ENCODE data around the gene PALM3.
A peak's percentile ranks its signal among the peaks of the same experiment; 100 is the strongest.

PALM3 gene, protein sequence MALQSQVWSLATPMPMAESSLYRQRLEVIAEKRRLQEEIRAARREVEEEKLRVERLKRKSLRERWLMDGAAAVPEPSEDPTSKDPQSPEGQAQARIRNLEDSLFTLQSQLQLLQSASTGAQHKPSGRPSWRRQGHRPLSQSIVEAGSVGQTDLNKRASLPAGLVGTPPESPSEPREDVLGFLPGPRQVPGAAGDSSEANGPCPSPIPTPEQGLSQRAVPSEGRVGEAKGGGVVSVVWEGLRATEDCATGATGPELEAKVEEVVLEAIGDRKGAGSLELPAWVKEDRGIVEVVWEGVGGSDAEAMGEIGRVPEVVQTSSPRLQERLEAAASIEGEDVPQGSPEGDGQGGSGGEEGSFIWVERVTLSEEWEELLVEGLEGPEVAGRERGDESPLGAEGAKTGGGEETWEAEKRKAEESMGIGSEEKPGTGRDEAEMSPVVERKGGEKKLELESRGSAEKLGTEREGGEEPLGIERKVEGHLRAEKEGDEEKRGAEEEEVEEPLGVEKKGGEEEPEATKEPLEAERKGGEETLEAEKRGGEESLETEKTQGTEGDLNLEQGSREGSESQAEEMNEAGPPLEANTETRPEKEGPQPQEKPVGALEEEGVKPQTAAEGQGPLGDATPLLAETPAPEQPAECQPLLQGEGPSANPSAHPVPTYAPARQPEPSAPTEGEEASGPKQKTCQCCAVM

GRCh38 chr19:14061751-14062557 is at the start of gene PALM3:
Gene PALM3 (minus strand): TSS chr19:14062076. CDS start chr19:14061980, 96 bp downstream.
- no peak for DNase-seq
- no peak for TF ChIP-seq POLR2A (IDR thresholded peaks at IDR 0.05; ENCODE audit: low read length)

DNA sequence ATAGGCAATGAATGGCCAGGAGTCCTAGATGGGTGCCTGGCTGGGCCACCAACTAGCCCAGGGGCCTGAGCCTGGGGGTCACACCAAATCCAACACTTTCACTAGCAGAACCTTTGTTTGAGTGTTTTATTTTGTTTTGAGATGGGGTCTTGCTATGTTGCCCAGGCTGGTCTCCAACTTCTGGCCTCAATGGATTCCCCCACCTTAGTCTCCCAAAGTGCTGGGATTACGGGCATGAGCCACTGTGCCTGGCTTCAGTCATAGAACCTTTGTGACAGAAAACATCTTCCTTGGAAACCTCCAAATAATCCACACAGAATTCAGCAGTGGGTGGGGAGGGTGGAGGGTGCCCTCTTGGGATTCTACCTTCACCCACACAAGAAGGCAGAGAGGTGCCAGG is 49.6 kb upstream of the PALM3 start:
- TF ChIP-seq POLR2A (IDR thresholded peaks at IDR 0.05; ENCODE audit: low read length) (no peak), GATA1 (IDR thresholded peaks at IDR 0.05; ENCODE audit: low read depth, low read length) (no peak)

GRCh38 chr19:14110650-14111049 is 48.8 kb upstream of the PALM3 start:
- TF ChIP-seq GATA1 (IDR thresholded peaks at IDR 0.05; ENCODE audit: low read depth, low read length) (no peak), POLR2A (IDR thresholded peaks at IDR 0.05; ENCODE audit: low read length) (no peak)
- DNase-seq, result no peak

More for the DNA sequence above, 49.6 kb upstream of the PALM3 start:
- DNase-seq, result no peak

GRCh38 chr19:14107581-14108461 is 45.9 kb upstream of the PALM3 start:
- no peak for DNase-seq
- TF ChIP-seq GATA1 (IDR thresholded peaks at IDR 0.05; ENCODE audit: low read depth, low read length) (no peak), POLR2A (IDR thresholded peaks at IDR 0.05; ENCODE audit: low read length) (no peak)

- TF ChIP-seq POLR2A (IDR thresholded peaks at IDR 0.05; ENCODE audit: low read length) (no peak), GATA1 (IDR thresholded peaks at IDR 0.05; ENCODE audit: low read depth, low read length) (no peak)
- DNase-seq, result no peak
These were observed 45.0 kb upstream of the PALM3 start for GRCh38 chr19:14106840-14107239.

DNA sequence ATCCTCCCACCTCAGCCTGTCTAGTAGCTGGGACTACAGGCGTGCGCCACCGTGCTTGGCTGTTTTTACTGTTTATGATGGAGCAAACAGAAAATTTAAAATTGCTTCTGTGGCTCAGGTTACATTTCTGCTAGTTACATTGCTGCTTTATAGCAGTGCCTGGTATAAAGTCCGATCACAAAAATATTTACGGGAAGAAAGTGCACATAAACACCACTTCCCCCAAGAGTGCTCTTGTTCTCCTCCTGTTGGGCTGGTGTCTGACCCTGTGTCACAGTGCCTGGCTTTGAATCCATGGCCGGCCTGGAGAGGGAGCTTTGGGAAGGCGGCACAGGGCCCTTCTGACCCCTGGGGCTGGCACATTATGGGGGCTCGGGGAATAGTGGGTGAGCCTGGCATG is 43.8 kb upstream of the PALM3 start:
- TF ChIP-seq POLR2A (IDR thresholded peaks at IDR 0.05; ENCODE audit: low read length), result no peak
- TF ChIP-seq GATA1 (IDR thresholded peaks at IDR 0.05; ENCODE audit: low read depth, low read length), result no peak
- no peak for DNase-seq

DNA sequence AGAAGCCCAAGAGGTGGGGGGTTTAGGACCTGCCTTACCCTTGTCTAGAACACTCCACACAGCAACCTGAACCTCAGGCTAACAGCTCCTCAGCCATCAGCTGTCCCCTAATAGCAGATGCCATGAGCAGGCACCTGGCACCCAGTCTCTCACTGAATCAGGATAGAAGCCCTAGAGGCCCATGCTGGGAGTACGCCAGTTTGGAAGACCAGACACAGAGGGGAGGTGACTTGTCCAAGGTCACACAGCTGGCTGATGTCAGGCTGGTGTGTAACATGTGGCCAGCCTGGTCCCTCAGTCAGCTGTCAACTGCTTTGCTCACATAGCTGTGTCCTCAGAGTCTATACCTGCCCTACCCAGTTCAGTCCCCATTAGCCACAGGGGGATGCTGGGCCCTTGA is 41.4 kb upstream of the PALM3 start:
- DNase-seq, result peak in 1 of 2 experiments; percentile 37
- no peak for TF ChIP-seq POLR2A (IDR thresholded peaks at IDR 0.05; ENCODE audit: low read length)
- TF ChIP-seq GATA1 (IDR thresholded peaks at IDR 0.05; ENCODE audit: low read depth, low read length), result no peak

DNA sequence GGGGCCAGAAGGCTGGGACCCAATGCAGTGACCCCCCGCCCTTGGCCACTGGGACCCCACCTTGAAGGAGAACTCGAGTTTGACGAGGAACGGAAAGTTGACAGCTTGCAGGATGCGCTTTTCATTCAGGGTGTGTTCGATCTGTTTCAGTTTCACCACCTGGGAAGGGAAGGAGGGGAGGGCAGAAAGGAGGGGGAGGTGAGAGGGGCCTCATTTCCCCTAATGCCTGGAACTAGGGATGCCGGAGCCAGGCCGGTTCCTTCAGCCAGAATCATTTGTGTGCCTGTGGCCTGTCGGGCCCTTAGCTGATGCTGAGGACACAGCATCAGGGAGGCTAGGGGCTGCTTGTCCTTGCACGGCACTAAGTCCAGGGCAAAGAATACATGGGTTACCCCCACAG is 40.9 kb upstream of the PALM3 start:
- no peak for DNase-seq
- TF ChIP-seq POLR2A (IDR thresholded peaks at IDR 0.05; ENCODE audit: low read length) (no peak), GATA1 (IDR thresholded peaks at IDR 0.05; ENCODE audit: low read depth, low read length) (no peak)

DNA sequence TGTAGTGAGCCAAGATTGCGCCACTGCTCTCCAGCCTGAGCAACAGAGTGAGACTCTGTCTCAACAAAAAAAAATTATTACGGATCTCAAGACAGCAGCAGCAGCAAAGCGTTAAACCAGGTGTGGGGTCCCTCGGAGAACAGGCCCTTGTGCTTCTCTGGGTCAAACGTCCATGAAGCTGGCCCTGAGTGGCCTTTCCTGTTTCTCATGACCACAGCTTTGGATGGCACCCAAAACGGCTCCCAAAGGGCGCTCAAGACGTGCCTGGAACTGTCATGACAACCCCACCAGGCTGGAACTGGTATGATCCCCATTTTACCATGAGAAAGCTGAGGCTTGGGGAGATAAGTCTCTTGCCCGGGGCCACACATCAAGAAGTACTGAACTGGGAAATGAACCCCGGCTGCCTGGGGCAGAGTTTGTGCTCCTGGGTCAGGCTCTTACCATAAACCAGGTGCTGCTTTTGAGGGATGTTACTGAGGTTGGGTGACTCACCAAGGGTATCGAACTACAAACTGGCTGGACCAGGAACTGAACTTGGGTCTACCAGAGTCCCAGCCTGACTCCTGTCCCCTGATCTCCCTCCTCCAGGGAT is 40.3 kb upstream of the PALM3 start:
- DNase-seq, result no peak
- TF ChIP-seq GATA1 (IDR thresholded peaks at IDR 0.05; ENCODE audit: low read depth, low read length), result no peak
- TF ChIP-seq POLR2A (IDR thresholded peaks at IDR 0.05; ENCODE audit: low read length), result no peak

DNA sequence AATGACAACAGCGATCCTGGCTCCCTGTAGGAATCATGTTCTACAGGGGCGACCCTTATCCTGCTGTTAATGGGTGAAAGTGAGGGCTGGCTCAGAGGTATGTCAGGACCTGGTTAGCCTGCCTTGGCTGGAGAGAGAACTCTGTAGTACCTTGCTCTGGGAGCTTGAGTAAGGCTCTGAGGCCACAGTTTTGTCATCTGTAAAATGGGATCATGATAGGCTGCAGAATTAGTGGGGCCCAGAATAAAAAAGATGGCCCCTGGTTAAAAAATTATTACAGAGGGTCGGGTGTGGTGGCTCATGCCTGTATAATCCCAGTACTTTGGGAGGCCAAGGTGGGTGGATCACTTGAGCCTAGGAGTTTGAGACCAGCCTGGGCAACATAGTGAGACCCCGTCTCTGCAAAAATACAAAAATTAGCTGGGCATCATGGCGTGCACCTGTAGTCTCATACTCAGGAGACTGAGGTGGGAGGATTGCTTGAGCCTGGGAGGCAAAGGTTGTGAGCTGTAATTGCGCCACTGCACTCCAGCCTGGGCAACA is 39.2 kb upstream of the PALM3 start:
- TF ChIP-seq POLR2A (IDR thresholded peaks at IDR 0.05; ENCODE audit: low read length) (no peak), GATA1 (IDR thresholded peaks at IDR 0.05; ENCODE audit: low read depth, low read length) (no peak)
- DNase-seq, result no peak

DNA sequence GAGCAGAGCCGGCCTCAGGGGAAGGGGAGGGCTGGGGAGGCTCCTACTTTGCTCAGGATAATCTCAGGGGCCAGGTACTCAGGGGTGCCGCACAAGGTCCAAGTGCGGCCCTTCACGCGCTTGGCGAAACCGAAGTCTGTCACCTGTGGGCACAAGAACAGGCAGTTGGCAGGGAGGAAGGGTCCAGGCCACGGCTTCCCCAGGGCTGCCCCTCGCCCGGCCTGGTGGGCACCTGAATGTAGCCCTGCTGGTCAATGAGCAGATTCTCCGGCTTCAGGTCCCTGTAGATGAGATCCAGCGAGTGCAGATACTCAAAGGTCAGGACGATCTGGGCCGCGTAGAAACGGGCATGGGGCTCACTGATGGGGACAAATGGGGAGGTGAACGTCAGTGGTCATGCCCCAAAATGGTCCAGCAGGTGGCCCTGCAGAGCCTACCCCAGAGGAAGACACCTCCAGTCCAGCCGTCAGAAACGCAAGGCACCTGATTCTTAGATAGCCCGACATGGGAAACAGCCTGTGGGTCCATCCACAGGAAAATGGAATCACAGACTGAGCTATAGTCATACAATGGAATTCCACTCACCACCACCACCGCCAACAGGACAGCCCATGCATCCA is 35.8 kb upstream of the PALM3 start:
- TF ChIP-seq GATA1 (IDR thresholded peaks at IDR 0.05; ENCODE audit: low read depth, low read length) (no peak), POLR2A (IDR thresholded peaks at IDR 0.05; ENCODE audit: low read length) (no peak)
- DNase-seq, result no peak

DNA sequence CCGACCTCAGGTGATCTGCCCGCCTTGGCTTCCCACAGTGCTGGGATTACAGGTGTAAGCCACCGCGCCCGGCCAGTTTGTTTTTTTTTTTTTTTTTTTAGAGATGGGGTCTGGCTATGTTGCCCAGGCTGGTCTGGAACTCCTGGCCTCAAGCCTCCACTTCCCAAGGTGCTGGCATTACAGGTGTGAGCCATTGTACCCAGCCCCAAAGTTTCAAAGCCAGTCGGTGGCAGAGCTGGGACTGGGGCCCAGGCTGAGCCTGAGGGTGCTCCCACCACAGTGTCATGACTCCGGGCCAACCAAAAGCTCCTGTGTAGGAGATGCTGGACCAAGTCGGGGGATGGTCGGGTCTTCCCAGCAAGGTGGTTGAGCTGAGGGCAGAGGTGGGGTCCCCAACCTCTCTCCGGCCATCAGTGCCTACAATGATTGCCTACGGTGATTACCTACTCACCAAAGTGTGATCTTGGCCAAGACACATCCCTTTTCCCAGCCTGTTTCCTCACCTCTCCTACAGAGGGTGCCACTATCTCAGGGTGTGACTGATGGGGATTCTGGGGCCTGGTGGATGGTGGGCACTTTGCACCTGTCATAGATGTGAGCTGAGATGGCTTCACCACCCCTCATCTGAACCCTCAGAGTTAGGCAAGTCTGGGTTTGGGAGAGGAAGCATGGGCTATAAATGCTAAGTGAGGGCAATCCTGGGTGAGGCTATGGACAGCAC is 34.6 kb upstream of the PALM3 start:
- no peak for TF ChIP-seq POLR2A (IDR thresholded peaks at IDR 0.05; ENCODE audit: low read length)
- TF ChIP-seq GATA1 (IDR thresholded peaks at IDR 0.05; ENCODE audit: low read depth, low read length), result no peak

More for the DNA sequence above, 34.6 kb upstream of the PALM3 start:
- DNase-seq, result no peak
